ENCODE data around the gene DNAJC13. TPM values are rescaled to one million over a fixed set of nuclear protein-coding genes. Genes with fewer than 3 reads are reported as not detected.

Gene DNAJC13
- total and polyA plus RNA-seq, 4 donors = 6.3 to 22.8 (median 15.4) TPM

DNA sequence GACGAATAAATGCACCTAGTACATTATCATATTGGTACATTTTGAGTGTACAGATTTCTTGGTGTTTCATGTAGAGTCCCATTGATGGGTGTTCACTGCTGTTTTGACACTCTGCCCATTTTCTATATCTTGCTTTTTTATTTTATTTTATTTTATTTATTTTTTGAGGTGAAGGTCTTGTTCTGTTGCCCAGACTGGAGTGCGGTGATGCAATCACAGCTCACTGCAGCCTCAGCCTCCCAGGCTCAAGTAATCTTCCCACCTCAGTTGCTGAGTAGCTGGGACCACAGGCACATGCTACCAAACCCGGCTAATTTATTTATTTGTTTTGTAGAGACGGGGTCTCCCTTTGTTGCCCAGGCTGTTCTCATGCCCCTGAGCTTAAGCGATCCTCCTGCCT, 44.2 kb downstream of the DNAJC13 start:
- H3K27ac ChIP-seq (ENCODE audit: low read depth in 1 of 2, low read length in 2 of 2) = no peak overlapping the region
- H3K36me3 ChIP-seq (ENCODE audit: control insufficient read depth in 4 of 4, insufficient read depth in 3 of 4, low read depth in 1 of 4, low read length in 3 of 4) = peaks cover 8 to 39% (median 31%) of the 10 kb centered on the region in 4 donors
- H3K4me3 ChIP-seq (ENCODE audit: low read depth in 1 of 3, low read length in 3 of 3) = no peak overlapping the region
- no peaks in the 10 kb centered on the region for H3K9me3 ChIP-seq (ENCODE audit: control insufficient read depth in 4 of 4, low read length in 3 of 4)
- no peak for DNase-seq (ENCODE audit: low spot score)
- WGBS = 98% methylated on average over 5 of the region's 5 CpGs
- TF ChIP-seq, protein P1, sequence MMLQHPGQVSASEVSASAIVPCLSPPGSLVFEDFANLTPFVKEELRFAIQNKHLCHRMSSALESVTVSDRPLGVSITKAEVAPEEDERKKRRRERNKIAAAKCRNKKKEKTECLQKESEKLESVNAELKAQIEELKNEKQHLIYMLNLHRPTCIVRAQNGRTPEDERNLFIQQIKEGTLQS (IDR thresholded peaks at IDR 0.05) = no peak
- TF ChIP-seq FOXA2 (IDR thresholded peaks at IDR 0.05) (no peak), EGR1 (IDR thresholded peaks at IDR 0.05; ENCODE audit: low read depth in 2 of 2) (no peak), YY1 (IDR thresholded peaks at IDR 0.05) (no peak)
- TF ChIP-seq, protein P2, sequence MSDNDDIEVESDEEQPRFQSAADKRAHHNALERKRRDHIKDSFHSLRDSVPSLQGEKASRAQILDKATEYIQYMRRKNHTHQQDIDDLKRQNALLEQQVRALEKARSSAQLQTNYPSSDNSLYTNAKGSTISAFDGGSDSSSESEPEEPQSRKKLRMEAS (IDR thresholded peaks at IDR 0.05) = no peak
- H3K27me3 ChIP-seq (ENCODE audit: control insufficient read depth in 4 of 4, insufficient read depth in 4 of 4, low read length in 3 of 4) = no peaks in the 10 kb centered on the region
- no peaks in the 10 kb centered on the region for H3K4me1 ChIP-seq (ENCODE audit: control insufficient read depth in 4 of 4, insufficient read depth in 4 of 4, low read length in 3 of 4)
- no peak overlapping the region for H3K9ac ChIP-seq (ENCODE audit: low read depth in 1 of 2, low read length in 2 of 2)

DNA sequence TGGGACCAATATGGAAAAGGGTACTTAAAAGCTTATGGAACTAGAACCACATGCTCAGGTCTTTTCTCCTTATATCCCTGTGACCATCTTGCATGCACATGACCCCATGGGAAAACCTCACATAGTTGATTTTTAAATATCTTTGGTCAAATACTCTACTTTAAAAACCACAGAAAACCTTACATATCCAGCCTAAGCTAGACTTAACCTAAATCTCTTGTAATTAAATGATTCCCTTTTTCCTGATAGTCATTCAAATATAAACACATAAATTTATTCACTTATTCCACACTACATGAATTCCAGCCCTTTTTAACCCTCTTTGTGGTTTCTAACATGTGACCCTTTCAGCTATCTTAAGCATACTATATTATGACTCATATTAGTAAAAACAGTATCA, 46.8 kb downstream of the DNAJC13 start:
- DNase-seq (ENCODE audit: low spot score) = no peak
- Histone ChIP-seq H3K4me1 (ENCODE audit: control insufficient read depth in 4 of 4, insufficient read depth in 4 of 4, low read length in 3 of 4) (no peaks in the 10 kb centered on the region), H3K36me3 (ENCODE audit: control insufficient read depth in 4 of 4, insufficient read depth in 3 of 4, low read depth in 1 of 4, low read length in 3 of 4) (peaks cover 5 to 30% (median 23%) of the 10 kb centered on the region in 4 donors)

DNA sequence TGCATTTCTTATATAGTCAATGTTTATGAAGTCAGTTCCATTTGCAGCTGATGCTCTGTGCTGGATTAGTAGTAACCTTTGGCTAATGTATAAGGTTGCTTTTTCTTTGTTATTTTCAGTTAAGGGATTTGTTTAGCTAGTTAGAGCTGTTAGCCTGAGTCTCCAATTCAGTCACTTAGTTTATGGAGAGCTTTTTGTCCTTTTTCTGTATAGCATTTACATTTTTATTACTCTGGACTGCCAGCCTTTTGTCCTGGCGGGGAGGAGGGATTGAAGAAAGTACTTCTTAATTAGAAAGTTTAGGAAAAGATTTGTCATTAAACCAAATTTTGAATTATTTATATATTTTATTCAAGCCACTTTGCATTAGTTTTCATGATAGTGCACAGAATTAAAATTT, 52.0 kb downstream of the DNAJC13 start:
- Histone ChIP-seq H3K9ac (ENCODE audit: low read depth in 1 of 2, low read length in 2 of 2) (no peak overlapping the region), H3K9me3 (ENCODE audit: control insufficient read depth in 4 of 4, low read length in 3 of 4) (no peaks in the 10 kb centered on the region), H3K36me3 (ENCODE audit: control insufficient read depth in 4 of 4, insufficient read depth in 3 of 4, low read depth in 1 of 4, low read length in 3 of 4) (peaks cover 1 to 22% (median 14%) of the 10 kb centered on the region in 4 donors), H3K4me3 (ENCODE audit: low read depth in 1 of 3, low read length in 3 of 3) (no peak overlapping the region), H3K27ac (ENCODE audit: low read depth in 1 of 2, low read length in 2 of 2) (no peak overlapping the region), H3K4me1 (ENCODE audit: control insufficient read depth in 4 of 4, insufficient read depth in 4 of 4, low read length in 3 of 4) (no peaks in the 10 kb centered on the region), H3K27me3 (ENCODE audit: control insufficient read depth in 4 of 4, insufficient read depth in 4 of 4, low read length in 3 of 4) (no peaks in the 10 kb centered on the region)
- 93% methylated on average over 1 of the region's 1 CpG for WGBS
- TF ChIP-seq, protein P3, sequence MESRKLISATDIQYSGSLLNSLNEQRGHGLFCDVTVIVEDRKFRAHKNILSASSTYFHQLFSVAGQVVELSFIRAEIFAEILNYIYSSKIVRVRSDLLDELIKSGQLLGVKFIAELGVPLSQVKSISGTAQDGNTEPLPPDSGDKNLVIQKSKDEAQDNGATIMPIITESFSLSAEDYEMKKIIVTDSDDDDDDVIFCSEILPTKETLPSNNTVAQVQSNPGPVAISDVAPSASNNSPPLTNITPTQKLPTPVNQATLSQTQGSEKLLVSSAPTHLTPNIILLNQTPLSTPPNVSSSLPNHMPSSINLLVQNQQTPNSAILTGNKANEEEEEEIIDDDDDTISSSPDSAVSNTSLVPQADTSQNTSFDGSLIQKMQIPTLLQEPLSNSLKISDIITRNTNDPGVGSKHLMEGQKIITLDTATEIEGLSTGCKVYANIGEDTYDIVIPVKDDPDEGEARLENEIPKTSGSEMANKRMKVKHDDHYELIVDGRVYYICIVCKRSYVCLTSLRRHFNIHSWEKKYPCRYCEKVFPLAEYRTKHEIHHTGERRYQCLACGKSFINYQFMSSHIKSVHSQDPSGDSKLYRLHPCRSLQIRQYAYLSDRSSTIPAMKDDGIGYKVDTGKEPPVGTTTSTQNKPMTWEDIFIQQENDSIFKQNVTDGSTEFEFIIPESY (IDR thresholded peaks at IDR 0.05) = no peak
- no peak for TF ChIP-seq GABPA (IDR thresholded peaks at IDR 0.05 in 1 of 2, conservative IDR thresholded peaks at IDR 0.05 in 1 of 2)
- no peak for DNase-seq (ENCODE audit: low spot score)

More for the DNA sequence above, 46.8 kb downstream of the DNAJC13 start:
- TF ChIP-seq, protein P3 (IDR thresholded peaks at IDR 0.05) = no peak
- TF ChIP-seq EGR1 (IDR thresholded peaks at IDR 0.05; ENCODE audit: low read depth in 2 of 2) = no peak
- Histone ChIP-seq H3K27me3 (ENCODE audit: control insufficient read depth in 4 of 4, insufficient read depth in 4 of 4, low read length in 3 of 4) (no peaks in the 10 kb centered on the region), H3K4me3 (ENCODE audit: low read depth in 1 of 3, low read length in 3 of 3) (no peak overlapping the region), H3K9ac (ENCODE audit: low read depth in 1 of 2, low read length in 2 of 2) (no peak overlapping the region), H3K9me3 (ENCODE audit: control insufficient read depth in 4 of 4, low read length in 3 of 4) (no peaks in the 10 kb centered on the region), H3K27ac (ENCODE audit: low read depth in 1 of 2, low read length in 2 of 2) (no peak overlapping the region)

DNA sequence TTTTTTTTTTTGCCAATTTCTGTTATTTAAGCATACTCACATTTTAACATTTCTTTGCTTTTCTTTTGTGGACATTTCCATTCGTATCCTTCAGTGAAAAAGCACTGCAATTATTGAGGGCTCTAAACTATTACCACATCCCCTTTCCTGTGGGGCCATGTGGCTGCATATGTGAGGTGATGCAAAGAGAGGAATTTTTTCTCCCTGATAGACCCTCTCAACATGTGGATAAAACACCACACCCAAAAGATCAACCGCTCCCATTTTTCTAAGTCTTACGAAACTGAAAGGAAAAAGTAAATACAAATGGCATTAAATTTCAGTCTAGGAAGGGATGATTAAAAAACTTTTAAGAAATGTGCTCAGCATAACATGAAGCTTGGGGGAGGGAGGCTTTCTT, 68.8 kb downstream of the DNAJC13 start:
- Histone ChIP-seq H3K9me3 (ENCODE audit: control insufficient read depth in 4 of 4, low read length in 3 of 4) (no peaks in the 10 kb centered on the region), H3K4me3 (ENCODE audit: low read depth in 1 of 3, low read length in 3 of 3) (no peak overlapping the region), H3K36me3 (ENCODE audit: control insufficient read depth in 4 of 4, insufficient read depth in 3 of 4, low read depth in 1 of 4, low read length in 3 of 4) (peaks cover 1 to 56% (median 26%) of the 10 kb centered on the region in 4 donors), H3K4me1 (ENCODE audit: control insufficient read depth in 4 of 4, insufficient read depth in 4 of 4, low read length in 3 of 4) (no peaks in the 10 kb centered on the region), H3K27ac (ENCODE audit: low read depth in 1 of 2, low read length in 2 of 2) (no peak overlapping the region), H3K27me3 (ENCODE audit: control insufficient read depth in 4 of 4, insufficient read depth in 4 of 4, low read length in 3 of 4) (no peaks in the 10 kb centered on the region), H3K9ac (ENCODE audit: low read depth in 1 of 2, low read length in 2 of 2) (no peak overlapping the region)
- no peak for DNase-seq (ENCODE audit: low spot score)
- 88% methylated on average over 3 of the region's 3 CpGs for WGBS
- TF ChIP-seq SP1 (IDR thresholded peaks at IDR 0.05) = no peak
- TF ChIP-seq GABPA (IDR thresholded peaks at IDR 0.05 in 1 of 2, conservative IDR thresholded peaks at IDR 0.05 in 1 of 2) = no peak
- TF ChIP-seq JUND (IDR thresholded peaks at IDR 0.05) = no peak
- TF ChIP-seq, protein P4, sequence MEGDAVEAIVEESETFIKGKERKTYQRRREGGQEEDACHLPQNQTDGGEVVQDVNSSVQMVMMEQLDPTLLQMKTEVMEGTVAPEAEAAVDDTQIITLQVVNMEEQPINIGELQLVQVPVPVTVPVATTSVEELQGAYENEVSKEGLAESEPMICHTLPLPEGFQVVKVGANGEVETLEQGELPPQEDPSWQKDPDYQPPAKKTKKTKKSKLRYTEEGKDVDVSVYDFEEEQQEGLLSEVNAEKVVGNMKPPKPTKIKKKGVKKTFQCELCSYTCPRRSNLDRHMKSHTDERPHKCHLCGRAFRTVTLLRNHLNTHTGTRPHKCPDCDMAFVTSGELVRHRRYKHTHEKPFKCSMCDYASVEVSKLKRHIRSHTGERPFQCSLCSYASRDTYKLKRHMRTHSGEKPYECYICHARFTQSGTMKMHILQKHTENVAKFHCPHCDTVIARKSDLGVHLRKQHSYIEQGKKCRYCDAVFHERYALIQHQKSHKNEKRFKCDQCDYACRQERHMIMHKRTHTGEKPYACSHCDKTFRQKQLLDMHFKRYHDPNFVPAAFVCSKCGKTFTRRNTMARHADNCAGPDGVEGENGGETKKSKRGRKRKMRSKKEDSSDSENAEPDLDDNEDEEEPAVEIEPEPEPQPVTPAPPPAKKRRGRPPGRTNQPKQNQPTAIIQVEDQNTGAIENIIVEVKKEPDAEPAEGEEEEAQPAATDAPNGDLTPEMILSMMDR (IDR thresholded peaks at IDR 0.05; ENCODE audit: low read depth, low read length, missing input control) = no peak
- TF ChIP-seq TAF1 (conservative IDR thresholded peaks at IDR 0.05) = no peak
- no peak for TF ChIP-seq FOXA2 (IDR thresholded peaks at IDR 0.05)
- TF ChIP-seq RXRA (IDR thresholded peaks at IDR 0.05) = no peak
- TF ChIP-seq HNF4G (IDR thresholded peaks at IDR 0.05) = no peak
- TF ChIP-seq, protein P2 (IDR thresholded peaks at IDR 0.05) = no peak
- TF ChIP-seq, protein P3 (IDR thresholded peaks at IDR 0.05) = no peak
- no peak for TF ChIP-seq YY1 (IDR thresholded peaks at IDR 0.05)
- TF ChIP-seq FOXA1 (IDR thresholded peaks at IDR 0.05) = no peak

Measured in liver (tissue), 9 donors.